B cell (primary cell): ENCODE data around the gene MAML3. TPM values are rescaled to one million over a fixed set of nuclear protein-coding genes. Genes with fewer than 3 reads are reported as not detected.

ENCODE experiments used
- ATAC-seq: fragments of 200-7000 bp; cut with Tn5 transposase; one replicate; pipeline ENCODE4 v1.10.0; 2021; ENCODE audit warnings: low read depth, mild to moderate bottlenecking, moderate number of reproducible peaks, moderate library complexity
- CTCF ChIA-PET: fragments of 350-600 bp; sonication (Branson Sonifier 250); formaldehyde crosslinking; loops from one replicate; lab custom pipeline; 2021; ENCODE audit warnings: antibody characterized with exemption, inconsistent platforms; lab: Charles Lee
- POLR2A ChIA-PET: fragments of 350-600 bp; sonication (Branson Sonifier 250); formaldehyde crosslinking; loops from one replicate; lab custom pipeline; 2021; ENCODE audit warnings: antibody characterized with exemption; lab: Charles Lee
- DNase-seq: peaks from one replicate; pipeline ENCODE4 v3.0.0; 2013
- H2AFZ ChIP-seq: 2 replicates; pipeline ENCODE4 v1.6.1; 2012; ENCODE audit warnings: mild to moderate bottlenecking, low read depth, low read length; ENCODE audit not compliant: insufficient read depth, poor library complexity, severe bottlenecking
- H3K27ac ChIP-seq, 2 donors: 1 replicate in 1 of 2; 2 replicates in 1 of 2; pipeline ENCODE4 v1.5.1; 2012 to 2013; ENCODE audit warnings: low read length in 2 of 2, mild to moderate bottlenecking in 2 of 2, moderate library complexity in 1 of 2
- H3K27me3 ChIP-seq, 4 experiments: fragments of 200-600 bp in 1 of 4; sonication (generic) in 1 of 4; replicated peaks in 1 of 4; 1 replicate in 2 of 4; 2 replicates in 2 of 4; pipeline versions ENCODE4 v1.6.1 to v1.7.0; 2013 to 2016; ENCODE audit warnings: low read length in 3 of 4, mild to moderate bottlenecking in 2 of 4, mixed read lengths in 1 of 4, moderate library complexity in 1 of 4; ENCODE audit not compliant: insufficient read depth in 4 of 4, control insufficient read depth in 3 of 4; ENCODE audit errors: control extremely low read depth in 1 of 4
- H3K36me3 ChIP-seq, 2 experiments: replicated peaks in 1 of 2; 1 replicate in 1 of 2; 2 replicates in 1 of 2; pipeline versions ENCODE4 v1.6.1 to v1.7.1; 2013; ENCODE audit warnings: low read length in 1 of 2; ENCODE audit not compliant: insufficient read depth in 2 of 2, control insufficient read depth in 1 of 2; ENCODE audit errors: control extremely low read depth in 1 of 2, extremely low read depth in 1 of 2
- H3K4me1 ChIP-seq, 2 donors: fragments of 200-600 bp in 1 of 2; sonication (generic) in 1 of 2; 1 replicate in 1 of 2; 2 replicates in 1 of 2; pipeline versions ENCODE4 v1.5.1 to v1.6.1; 2013 to 2017; ENCODE audit warnings: low read length in 2 of 2; ENCODE audit not compliant: control insufficient read depth in 2 of 2, insufficient read depth in 2 of 2
- H3K4me2 ChIP-seq: replicated peaks from 2 replicates; pipeline ENCODE3; 2012; ENCODE audit warnings: mild to moderate bottlenecking, low read depth, low read length; ENCODE audit not compliant: poor library complexity, severe bottlenecking
- H3K4me3 ChIP-seq, 5 experiments: fragments of 200-600 bp in 1 of 5; sonication (generic) in 1 of 5; 1 replicate in 3 of 5; 2 replicates in 2 of 5; pipeline versions ENCODE4 v1.5.1 to v1.7.0; 2011 to 2016; ENCODE audit warnings: low read length in 4 of 5, mild to moderate bottlenecking in 4 of 5, low read depth in 2 of 5, control low read depth in 1 of 5, moderate library complexity in 1 of 5; ENCODE audit not compliant: insufficient read depth in 1 of 5; ENCODE audit errors: control extremely low read depth in 1 of 5, extremely low read depth in 1 of 5
- H3K79me2 ChIP-seq: fragments of 200-600 bp; sonication (generic); one replicate; pipeline ENCODE4 v1.6.0; 2016; ENCODE audit warnings: low read length; ENCODE audit not compliant: control insufficient read depth, insufficient read depth
- H3K9ac ChIP-seq: fragments of 200-600 bp; sonication (generic); 2 replicates; pipeline ENCODE4 v1.6.1; 2017; ENCODE audit warnings: mild to moderate bottlenecking, low read length, moderate library complexity
- H3K9me3 ChIP-seq, 3 donors: one replicate each; pipeline versions ENCODE4 v1.6.1 to v1.7.1; 2013; ENCODE audit warnings: low read length in 2 of 3; ENCODE audit not compliant: control insufficient read depth in 2 of 3, insufficient read depth in 1 of 3; ENCODE audit errors: control extremely low read depth in 1 of 3
- H4K20me1 ChIP-seq: 2 replicates; pipeline ENCODE4 v1.6.0; 2012; ENCODE audit warnings: mild to moderate bottlenecking, low read length; ENCODE audit not compliant: insufficient read depth, control insufficient read depth, poor library complexity, severe bottlenecking
- H3K27ac Mint-ChIP-seq: one replicate; pipeline ENCODE4 v1.8.0; 2021; ENCODE audit warnings: mixed read lengths
- H3K27me3 Mint-ChIP-seq: one replicate; pipeline ENCODE4 v1.8.0; 2021; ENCODE audit warnings: mixed read lengths
- H3K4me1 Mint-ChIP-seq: one replicate; pipeline ENCODE4 v1.8.0; 2021; ENCODE audit warnings: mixed read lengths
- H3K4me3 Mint-ChIP-seq: one replicate; pipeline ENCODE4 v1.8.0; 2021; ENCODE audit warnings: mixed read lengths
- H3K9me3 Mint-ChIP-seq: one replicate; pipeline ENCODE4 v1.8.0; 2022; ENCODE audit warnings: mixed read lengths; ENCODE audit not compliant: insufficient read depth
- CTCF ChIP-seq: fragments of 200-600 bp; IDR thresholded peaks from one replicate; pipeline ENCODE4 v1.8.0; 2022; ENCODE audit warnings: antibody characterized with exemption, mild to moderate bottlenecking
- EZH2 ChIP-seq: IDR thresholded peaks from 2 replicates; pipeline ENCODE4 v1.6.1; 2012; ENCODE audit warnings: borderline replicate concordance, low read depth, mild to moderate bottlenecking, moderate library complexity, low read length; ENCODE audit not compliant: insufficient read depth, poor library complexity, severe bottlenecking
- WGBS: methylation state at CpG from one replicate; pipeline ENCODE4 v1.1.5; 2013; ENCODE audit warnings: missing lambda C conversion rate; ENCODE audit not compliant: insufficient coverage; 5-methylcytosine and 5-hydroxymethylcytosine counted together
- intact Hi-C: fragments of 100-400 bp; cut with micrococcal nuclease; formaldehyde crosslinking; loops from one replicate; pipeline ENCODE4 v1.10.0; 2022
- polyA plus RNA-seq: library from polyadenylated mRNA; depleted of rRNA; stranded (reverse); fragments of >200 nt; gene quantifications from 2 replicates; pipeline ENCODE4 v1.2.3, GENCODE V29; 2012
- total RNA-seq, 2 donors: library from RNA; stranded (reverse); fragments of 120-200 nt in 1 of 2; gene quantifications; 1 replicate in 1 of 2; 2 replicates in 1 of 2; pipeline versions ENCODE4 v1.2.3 to v1.2.4, GENCODE V29; 2013 to 2022

MAML3 gene
- total and polyA plus RNA-seq, 2 donors (not counting 1 experiment from before 2014, with no cell fraction given), result 0.94 to 5.3 TPM

- no peaks in the 10 kb centered on the region for H3K9me3 ChIP-seq
- H3K4me2 ChIP-seq, result no peak overlapping the region
- no peaks in the 10 kb centered on the region for H3K79me2 ChIP-seq
- no peak overlapping the region for H3K27ac ChIP-seq
- H4K20me1 ChIP-seq, result no peaks in the 10 kb centered on the region
- WGBS, result 38% methylated on average over 1 of the region's 1 CpG
- no peak overlapping the region for H2AFZ ChIP-seq
- no peak overlapping the region for H3K9ac ChIP-seq
- peaks cover 12 to 18% of the 10 kb centered on the region in 2 donors for H3K4me1 ChIP-seq
- H3K27ac Mint-ChIP-seq, result no peak overlapping the region
- ATAC-seq (no peak), DNase-seq (no peak)
- no peak overlapping the region for H3K4me3 ChIP-seq
- POLR2A ChIA-PET, result no interaction called here
- H3K4me1 Mint-ChIP-seq, result peaks cover 22% of the 10 kb centered on the region
- no peak for TF ChIP-seq CTCF
- TF ChIP-seq EZH2, result no peak
- CTCF ChIA-PET, result no interaction called here
- intact Hi-C loops, result no loop called here
- H3K36me3 ChIP-seq, result no peaks in the 10 kb centered on the region
- H3K27me3 Mint-ChIP-seq, result no peaks in the 10 kb centered on the region
- H3K9me3 Mint-ChIP-seq, result no peaks in the 10 kb centered on the region
- no peaks in the 10 kb centered on the region for H3K27me3 ChIP-seq
- H3K4me3 Mint-ChIP-seq, result no peak overlapping the region
Observed at GRCh38 chr4:139768366-139768765, 385.6 kb downstream of the MAML3 start.

GRCh38 chr4:139767585-139767984 is 386.4 kb downstream of the MAML3 start:
- H3K4me2 ChIP-seq, result no peak overlapping the region
- TF ChIP-seq CTCF (no peak), EZH2 (no peak)
- ChIA-PET CTCF (no interaction called here), POLR2A (no interaction called here)
- H3K9me3 Mint-ChIP-seq, result no peaks in the 10 kb centered on the region
- H3K36me3 ChIP-seq, result no peaks in the 10 kb centered on the region
- no peak overlapping the region for H3K9ac ChIP-seq
- ATAC-seq (no peak), DNase-seq (no peak)
- H3K27ac Mint-ChIP-seq, result no peak overlapping the region
- no peak overlapping the region for H2AFZ ChIP-seq
- H3K27ac ChIP-seq, result no peak overlapping the region
- H3K4me3 ChIP-seq, result no peak overlapping the region
- H4K20me1 ChIP-seq, result no peaks in the 10 kb centered on the region
- no peak overlapping the region for H3K4me3 Mint-ChIP-seq
- H3K4me1 ChIP-seq, result peaks cover 20 to 26% of the 10 kb centered on the region in 2 donors
- intact Hi-C loops, result no loop called here
- no peaks in the 10 kb centered on the region for H3K79me2 ChIP-seq
- H3K27me3 Mint-ChIP-seq, result no peaks in the 10 kb centered on the region
- H3K9me3 ChIP-seq, result no peaks in the 10 kb centered on the region
- H3K4me1 Mint-ChIP-seq, result peaks cover 29% of the 10 kb centered on the region
- H3K27me3 ChIP-seq, result peaks cover 0 to 4% (median 0%) of the 10 kb centered on the region in 4 experiments
